Brain microvascular endothelial cell (primary cell): ENCODE results near the gene RRP12.

ENCODE experiments used
- DNase-seq: peaks from one replicate; pipeline ENCODE4 v3.0.0-alpha.2; 2020
- H3K27ac ChIP-seq: fragments of 250-450 bp; sonication (Bioruptor Pico); 2 replicates; pipeline ENCODE4 v1.5.1; 2020; ENCODE audit warnings: mild to moderate bottlenecking, moderate library complexity
- H3K27me3 ChIP-seq: fragments of 250-450 bp; sonication (Bioruptor Pico); replicated peaks from 2 replicates; pipeline ENCODE4 v1.5.1; 2020; ENCODE audit warnings: mild to moderate bottlenecking
- H3K36me3 ChIP-seq: fragments of 250-450 bp; sonication (Bioruptor Pico); replicated peaks from 2 replicates; pipeline ENCODE4 v1.5.1; 2020; ENCODE audit warnings: mild to moderate bottlenecking
- H3K4me3 ChIP-seq: 2 replicates; pipeline ENCODE4 v1.5.1; 2011; ENCODE audit warnings: low read depth, mild to moderate bottlenecking, control low read depth, low read length, moderate library complexity
- in situ Hi-C: cut with HindIII; loops from 2 replicates; pipeline ENCODE4 v1.10.0; 2017; ENCODE audit warnings: low sequenced_read_pairs, low pct_ligation_motif_present
- TF ChIP-seq, protein P1 (sequence below): IDR thresholded peaks from 2 replicates; pipeline ENCODE4 v1.5.1; 2011; ENCODE audit warnings: low read depth, mild to moderate bottlenecking, moderate library complexity, low read length, control low read depth, inconsistent platforms; ENCODE audit errors: missing control alignments

The RRP12 gene

GRCh38 chr10:97318772-97319651, 82.1 kb downstream of the RRP12 start, which contains the start of gene FRAT1:
FRAT1 (plus strand) TSS chr10:97319271; CDS start chr10:97319454, 183 bp downstream.
- Histone ChIP-seq H3K36me3 (no peaks in the 10 kb centered on the region), H3K27me3 (peaks cover 5% of the 10 kb centered on the region), H3K27ac (peak within 1 kb of the TSS; percentile 98), H3K4me3 (peak within 1 kb of the TSS; percentile 76)
- TF ChIP-seq, protein P1, sequence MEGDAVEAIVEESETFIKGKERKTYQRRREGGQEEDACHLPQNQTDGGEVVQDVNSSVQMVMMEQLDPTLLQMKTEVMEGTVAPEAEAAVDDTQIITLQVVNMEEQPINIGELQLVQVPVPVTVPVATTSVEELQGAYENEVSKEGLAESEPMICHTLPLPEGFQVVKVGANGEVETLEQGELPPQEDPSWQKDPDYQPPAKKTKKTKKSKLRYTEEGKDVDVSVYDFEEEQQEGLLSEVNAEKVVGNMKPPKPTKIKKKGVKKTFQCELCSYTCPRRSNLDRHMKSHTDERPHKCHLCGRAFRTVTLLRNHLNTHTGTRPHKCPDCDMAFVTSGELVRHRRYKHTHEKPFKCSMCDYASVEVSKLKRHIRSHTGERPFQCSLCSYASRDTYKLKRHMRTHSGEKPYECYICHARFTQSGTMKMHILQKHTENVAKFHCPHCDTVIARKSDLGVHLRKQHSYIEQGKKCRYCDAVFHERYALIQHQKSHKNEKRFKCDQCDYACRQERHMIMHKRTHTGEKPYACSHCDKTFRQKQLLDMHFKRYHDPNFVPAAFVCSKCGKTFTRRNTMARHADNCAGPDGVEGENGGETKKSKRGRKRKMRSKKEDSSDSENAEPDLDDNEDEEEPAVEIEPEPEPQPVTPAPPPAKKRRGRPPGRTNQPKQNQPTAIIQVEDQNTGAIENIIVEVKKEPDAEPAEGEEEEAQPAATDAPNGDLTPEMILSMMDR: no peak
- in situ Hi-C loops: no loop called here
- DNase-seq: peak; percentile 85

DNA sequence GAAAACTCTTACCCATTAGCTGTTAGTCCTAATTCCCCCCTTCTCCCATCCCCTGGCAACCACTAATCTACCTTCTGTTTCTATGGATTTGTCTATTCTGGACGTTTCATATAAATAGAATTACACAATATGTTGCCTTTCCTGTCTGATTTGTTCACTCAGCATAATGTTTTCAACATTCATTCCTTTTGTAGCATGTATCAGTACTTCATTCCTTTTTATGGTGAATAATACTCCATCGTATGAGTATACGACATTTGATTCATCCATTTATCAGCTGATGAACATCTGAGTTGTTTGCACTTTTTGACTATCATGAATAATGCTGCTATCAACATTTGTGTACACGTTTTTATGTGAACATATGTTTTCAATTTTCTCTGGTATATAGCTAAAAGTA, 86.5 kb downstream of the RRP12 start:
- Histone ChIP-seq H3K36me3 (no peaks in the 10 kb centered on the region), H3K27ac (no peak overlapping the region), H3K4me3 (no peak overlapping the region), H3K27me3 (no peaks in the 10 kb centered on the region)
- in situ Hi-C loops: no loop called here
- TF ChIP-seq, protein P1: no peak
- DNase-seq: no peak

DNA sequence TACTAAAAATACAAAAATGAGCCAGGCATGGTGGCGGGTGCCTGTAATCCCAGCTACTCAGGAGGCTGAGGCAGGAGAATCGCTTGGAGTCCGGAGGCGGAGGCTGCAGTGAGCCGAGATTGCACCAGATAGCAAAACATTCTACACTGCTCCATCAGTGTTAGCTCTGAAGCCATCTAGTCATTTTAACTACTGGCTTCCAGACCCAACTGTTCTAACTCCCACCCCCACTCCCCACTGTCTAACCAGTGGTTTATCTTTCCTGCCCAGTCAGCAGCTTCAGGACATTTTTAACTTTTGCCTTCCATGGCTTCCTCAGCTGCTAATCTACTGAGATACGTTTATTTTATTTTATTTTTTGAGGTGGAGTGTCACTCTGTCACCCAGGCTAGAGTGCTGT, 88.2 kb downstream of the RRP12 start:
- H3K4me3 ChIP-seq: no peak overlapping the region
- in situ Hi-C loops: no loop called here

DNA sequence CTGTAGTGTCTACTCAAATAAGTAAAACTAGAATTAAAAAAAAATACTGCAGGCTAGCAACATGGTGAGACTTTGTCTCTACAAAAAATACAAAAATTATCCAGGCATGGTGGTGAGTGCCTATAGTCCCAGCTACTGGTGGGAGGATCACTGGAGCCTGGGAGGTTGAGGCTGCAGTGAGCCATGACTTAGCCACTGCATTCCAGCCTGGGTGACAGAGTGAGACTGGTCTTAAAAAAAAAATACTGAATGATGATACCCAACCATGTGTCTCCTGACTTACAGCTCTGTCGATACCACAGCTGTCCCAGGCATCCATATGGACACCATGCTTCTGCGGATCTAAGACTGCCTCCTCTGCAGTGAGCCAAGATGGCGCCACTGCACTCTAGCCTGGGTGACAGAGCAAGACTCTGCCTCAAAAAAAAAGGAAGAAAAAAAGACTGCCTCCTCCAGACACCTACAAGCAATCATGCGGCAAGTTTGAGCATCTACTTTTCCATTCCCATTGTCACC, 90.0 kb downstream of the RRP12 start:
- Histone ChIP-seq H3K4me3 (no peak overlapping the region), H3K36me3 (no peaks in the 10 kb centered on the region), H3K27me3 (no peaks in the 10 kb centered on the region), H3K27ac (no peak overlapping the region)
- in situ Hi-C loops: no loop called here
- TF ChIP-seq, protein P1: no peak
- no peak for DNase-seq

More for the DNA sequence above, 88.2 kb downstream of the RRP12 start:
- H3K27ac ChIP-seq: no peak overlapping the region
- H3K36me3 ChIP-seq: no peaks in the 10 kb centered on the region
- no peak for DNase-seq
- TF ChIP-seq, protein P1: no peak
- no peaks in the 10 kb centered on the region for H3K27me3 ChIP-seq

DNA sequence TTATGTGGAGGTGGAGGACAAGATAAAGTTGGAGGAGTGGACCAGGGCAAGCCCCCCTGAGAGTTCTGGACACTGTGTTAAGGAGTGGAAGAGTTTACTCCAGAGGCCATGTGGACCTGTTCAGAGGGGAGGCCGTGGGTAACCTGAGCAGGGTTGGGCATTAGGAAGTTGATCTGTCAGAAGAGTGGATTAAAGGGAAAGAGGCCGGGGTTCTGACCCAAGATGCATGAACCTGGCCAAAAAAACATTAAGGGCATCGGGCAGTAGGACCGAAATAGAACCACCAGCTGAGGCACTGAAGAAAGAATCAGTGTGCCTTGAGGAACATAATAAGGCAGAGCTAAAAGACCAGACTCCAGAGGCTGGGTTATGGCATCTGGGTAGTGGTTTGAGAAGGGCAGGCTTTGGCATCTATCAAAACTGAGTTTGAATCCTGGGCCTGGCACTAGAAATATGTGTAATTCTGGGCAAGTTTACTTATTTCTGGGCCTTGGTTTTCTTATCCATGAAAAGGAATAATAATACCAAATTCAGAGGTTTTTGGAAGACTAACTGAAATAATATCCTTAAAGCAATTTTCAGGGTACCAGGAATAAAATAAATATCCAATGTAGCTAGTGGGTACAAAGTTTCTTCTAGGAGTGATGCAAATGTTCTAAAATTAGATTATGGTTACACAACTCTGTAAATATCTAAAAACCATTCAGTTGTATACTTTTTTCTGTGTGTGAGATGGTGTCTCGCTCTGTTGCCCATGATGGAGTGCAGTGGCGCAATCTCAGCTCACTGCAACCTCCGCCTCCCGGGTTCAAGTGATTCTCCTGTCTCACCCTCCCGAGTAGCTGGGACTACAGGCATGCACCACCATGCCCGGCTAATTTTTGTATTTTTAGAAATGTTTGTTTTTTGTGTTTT, 93.0 kb downstream of the RRP12 start:
- Histone ChIP-seq H3K4me3 (no peak overlapping the region), H3K27ac (no peak overlapping the region), H3K27me3 (no peaks in the 10 kb centered on the region), H3K36me3 (no peaks in the 10 kb centered on the region)
- TF ChIP-seq, protein P1: no peak
- in situ Hi-C loops: no loop called here
- DNase-seq: no peak
